Uterus (tissue), 4 donors: ENCODE data around the gene MYO15A. TPM values are rescaled to one million over a fixed set of nuclear protein-coding genes. Genes with fewer than 3 reads are reported as not detected.

ENCODE experiments used
- DNase-seq, 2 donors: peaks; one replicate each; pipeline ENCODE4 v3.0.0-alpha.2; 2019 to 2020
- H3K27ac ChIP-seq, 2 donors: fragments of 200-600 bp; sonication (generic); 1 replicate in 1 of 2; 2 replicates in 1 of 2; pipeline ENCODE4 v1.5.1; 2016 to 2018
- H3K27me3 ChIP-seq, 2 donors: fragments of 200-600 bp; sonication (generic); one replicate each; pipeline ENCODE4 v1.5.1; 2018 to 2019; ENCODE audit warnings: control low read depth in 1 of 2
- H3K36me3 ChIP-seq, 2 donors: fragments of 200-600 bp; sonication (generic); one replicate each; pipeline ENCODE4 v1.5.1; 2019; ENCODE audit warnings: control low read depth in 1 of 2
- H3K4me1 ChIP-seq, 2 donors: fragments of 200-600 bp; sonication (generic); one replicate each; pipeline ENCODE4 v1.5.1; 2018 to 2019; ENCODE audit warnings: control low read depth in 1 of 2
- H3K4me3 ChIP-seq, 2 donors: fragments of 200-600 bp; sonication (generic); 1 replicate in 1 of 2; 2 replicates in 1 of 2; pipeline ENCODE4 v1.5.1; 2018 to 2019; ENCODE audit warnings: mild to moderate bottlenecking in 1 of 2
- H3K9me3 ChIP-seq, 2 donors: fragments of 200-600 bp; sonication (generic); one replicate each; pipeline ENCODE4 v1.5.1; 2019; ENCODE audit warnings: control low read depth in 1 of 2
- CTCF ChIP-seq, 4 experiments: fragments of 200-600 bp in 2 of 4; fragments of 450-650 bp in 2 of 4; sonication (generic) in 2 of 4; IDR thresholded peaks; one replicate each; pipeline ENCODE4 v1.5.1; 2016 to 2019; ENCODE audit warnings: antibody characterized with exemption in 4 of 4, mild to moderate bottlenecking in 2 of 4, moderate library complexity in 1 of 4
- POLR2A ChIP-seq, 2 donors: fragments of 450-650 bp; IDR thresholded peaks; one replicate each; pipeline ENCODE4 v1.6.1; 2016; ENCODE audit warnings: antibody characterized with exemption in 2 of 2, mild to moderate bottlenecking in 1 of 2, moderate library complexity in 1 of 2
- intact Hi-C: fragments of 100-400 bp; cut with DNase I; formaldehyde crosslinking; loops from one replicate; pipeline ENCODE4 v1.15.1; 2023; ENCODE audit warnings: low total_unique reads
- total RNA-seq, 4 donors: library from RNA; depleted of rRNA in 3 of 4; stranded (reverse); fragments of >200 nt in 3 of 4; gene quantifications; one replicate each; pipeline versions ENCODE4 v1.1.0 to v1.2.4, GENCODE V29; 2014 to 2023
- donor health status: DM: yes; HTN: yes; CAD: no.

MYO15A gene
- total RNA-seq, 4 donors from 2014 or later: 1.5 to 8.1 (median 2.9) TPM; not detected in 1

DNA sequence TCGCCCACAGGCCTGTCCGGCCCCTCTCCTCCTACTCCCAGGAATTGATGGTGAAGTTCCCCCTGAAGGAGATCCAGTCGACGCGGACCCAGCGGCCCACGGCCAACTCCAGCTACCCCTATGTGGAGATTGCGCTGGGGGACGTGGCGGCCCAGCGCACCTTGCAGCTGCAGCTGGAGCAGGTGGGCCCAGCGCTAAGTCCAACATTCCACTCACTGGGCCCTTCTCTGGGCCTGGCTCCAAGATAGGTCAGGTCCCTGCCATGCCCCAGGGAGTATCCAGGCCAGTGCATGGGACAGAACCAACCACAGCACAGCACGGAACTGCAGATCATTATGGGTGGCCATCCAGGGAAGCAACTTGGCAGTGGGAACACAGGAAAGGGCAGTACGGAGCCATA, 65.2 kb downstream of the MYO15A start:
- intact Hi-C loops: no loop called here
- H3K27me3 ChIP-seq: no peaks in the 10 kb centered on the region
- no peak overlapping the region for H3K27ac ChIP-seq

DNA sequence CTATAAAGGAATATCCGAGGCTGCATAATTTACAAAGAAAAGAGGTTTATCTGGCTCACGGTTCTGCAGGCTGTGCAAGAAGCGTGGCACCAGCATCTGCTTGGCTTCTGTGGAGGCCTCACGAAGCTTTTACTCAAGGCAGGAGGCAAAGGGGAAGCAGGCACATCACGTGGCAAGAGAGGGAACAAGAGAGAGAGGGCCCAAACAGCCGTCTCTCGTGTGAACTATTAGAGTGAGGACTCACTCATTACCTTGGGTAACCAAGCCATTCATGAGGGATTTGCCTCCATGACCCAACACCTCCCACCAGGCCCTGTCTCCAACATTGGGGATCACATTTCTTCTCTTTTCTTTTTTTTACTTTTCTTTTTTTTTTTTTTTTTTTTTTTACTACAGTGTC, 67.6 kb downstream of the MYO15A start:
- Histone ChIP-seq H3K27me3 (no peaks in the 10 kb centered on the region), H3K4me3 (no peak overlapping the region), H3K27ac (no peak overlapping the region), H3K9me3 (no peaks in the 10 kb centered on the region), H3K4me1 (peaks cover 2 to 7% of the 10 kb centered on the region in 2 donors), H3K36me3 (no peaks in the 10 kb centered on the region)
- TF ChIP-seq POLR2A (IDR thresholded peaks at IDR 0.05) (no peak), CTCF (IDR thresholded peaks at IDR 0.05) (no peak)
- DNase-seq: no peak
- intact Hi-C loops: no loop called here

More for the DNA sequence above, 65.2 kb downstream of the MYO15A start:
- no peak for TF ChIP-seq POLR2A (IDR thresholded peaks at IDR 0.05)
- TF ChIP-seq CTCF (IDR thresholded peaks at IDR 0.05): no peak
- H3K9me3 ChIP-seq: no peaks in the 10 kb centered on the region
- no peaks in the 10 kb centered on the region for H3K36me3 ChIP-seq
- no peak overlapping the region for H3K4me3 ChIP-seq
- H3K4me1 ChIP-seq: no peaks in the 10 kb centered on the region
- no peak for DNase-seq

- H3K36me3 ChIP-seq: no peaks in the 10 kb centered on the region
Measured at GRCh38 chr17:18177133-18177532, 68.6 kb downstream of the MYO15A start.

GRCh38 chr17:18177722-18178121, 69.2 kb downstream of the MYO15A start:
- Histone ChIP-seq H3K27ac (no peak overlapping the region), H3K4me1 (peaks cover 6 to 7% of the 10 kb centered on the region in 2 donors), H3K9me3 (no peaks in the 10 kb centered on the region), H3K4me3 (no peak overlapping the region), H3K27me3 (no peaks in the 10 kb centered on the region), H3K36me3 (no peaks in the 10 kb centered on the region)
- intact Hi-C loops: no loop called here
- TF ChIP-seq POLR2A (IDR thresholded peaks at IDR 0.05) (no peak), CTCF (IDR thresholded peaks at IDR 0.05) (no peak)
- no peak for DNase-seq

More at GRCh38 chr17:18177133-18177532, 68.6 kb downstream of the MYO15A start:
- TF ChIP-seq CTCF (IDR thresholded peaks at IDR 0.05): no peak
- Histone ChIP-seq H3K27me3 (no peaks in the 10 kb centered on the region), H3K9me3 (no peaks in the 10 kb centered on the region), H3K27ac (no peak overlapping the region), H3K4me3 (no peak overlapping the region), H3K4me1 (peaks cover 6 to 7% of the 10 kb centered on the region in 2 donors)
- intact Hi-C loops: no loop called here
- DNase-seq: no peak

GRCh38 chr17:18179196-18179595, 70.6 kb downstream of the MYO15A start:
- Histone ChIP-seq H3K4me1 (peaks cover 6 to 7% of the 10 kb centered on the region in 2 donors), H3K4me3 (no peak overlapping the region), H3K27ac (peak overlapping the region; percentile 93 to 96), H3K36me3 (no peaks in the 10 kb centered on the region), H3K27me3 (no peaks in the 10 kb centered on the region), H3K9me3 (no peaks in the 10 kb centered on the region)
- intact Hi-C loops: no loop called here
- TF ChIP-seq POLR2A (IDR thresholded peaks at IDR 0.05) (no peak), CTCF (IDR thresholded peaks at IDR 0.05) (no peak)
- no peak for DNase-seq
